ENCODE results near the gene SEPTIN12. TPM values are rescaled to one million over a fixed set of nuclear protein-coding genes. Genes with fewer than 3 reads are reported as not detected.

SEPTIN12 gene
- total and polyA plus RNA-seq, 10 of the 15 experiments (the other 5 are each of a cell fraction or from before 2014, with no cell fraction given) = not detected

DNA sequence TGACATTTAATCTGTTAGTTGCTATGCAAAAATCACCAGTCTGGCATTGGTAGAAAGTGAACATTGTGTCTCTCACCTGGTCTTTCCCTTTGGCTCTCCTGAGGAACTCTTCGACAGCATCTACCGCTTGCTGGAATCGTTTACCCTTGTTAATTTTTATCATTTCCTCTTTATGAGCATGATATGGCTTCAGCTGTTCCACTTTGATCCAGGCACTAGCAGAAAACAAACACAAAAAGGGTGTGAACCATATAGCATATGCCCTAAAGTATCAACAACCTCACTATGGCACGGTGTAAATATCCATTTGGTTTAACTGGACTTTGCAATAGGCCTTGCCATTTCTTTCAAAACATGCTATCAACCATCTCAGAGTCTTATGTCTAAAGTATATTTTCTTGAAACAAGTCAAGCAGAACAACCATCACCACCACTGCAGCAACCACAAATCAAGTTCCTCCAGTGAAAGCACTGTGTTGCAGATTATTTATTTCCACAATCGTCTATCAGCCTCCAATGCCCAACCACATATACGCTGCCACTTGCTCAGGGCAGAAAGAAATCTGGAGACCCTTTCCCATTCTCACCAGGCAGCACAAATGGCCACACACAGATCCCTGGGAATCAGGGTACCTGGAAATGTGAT lies 44.7 kb upstream of the SEPTIN12 start:
- ATAC-seq (no peak), FAIRE-seq (no peak), DNase-seq (ENCODE audit: low read depth, low spot score) (no peak)
- in situ Hi-C loops (cut with MboI) (no loop called here), intact Hi-C loops (cut with micrococcal nuclease; ENCODE audit: unreplicated experiment) (no loop called here)
- Histone ChIP-seq H3K9me3 (replicated peaks; ENCODE audit: control insufficient read depth, insufficient read depth, low read length) (no peaks in the 10 kb centered on the region), H3K36me3 (ENCODE audit: control insufficient read depth in 2 of 2, insufficient read depth in 2 of 2, low read length in 1 of 2) (peaks cover 22 to 40% of the 10 kb centered on the region in 2 experiments), H3K9ac (ENCODE audit: control insufficient read depth, insufficient read depth, low read length) (no peak overlapping the region), H3K4me2 (ENCODE audit: control insufficient read depth, insufficient read depth) (no peak overlapping the region), H2AFZ (ENCODE audit: control insufficient read depth, low read depth, low read length) (no peak overlapping the region), H3K27ac (ENCODE audit: control insufficient read depth, insufficient read depth) (no peak overlapping the region), H3K27me3 (replicated peaks in 1 of 2; ENCODE audit: control insufficient read depth in 2 of 2, insufficient read depth in 2 of 2, low read length in 1 of 2) (no peaks in the 10 kb centered on the region), H3K79me2 (ENCODE audit: control insufficient read depth, insufficient read depth, low read length) (no peaks in the 10 kb centered on the region), H3K4me3 (no peak overlapping the region), H4K20me1 (ENCODE audit: control insufficient read depth, insufficient read depth) (no peaks in the 10 kb centered on the region), H3K4me1 (ENCODE audit: control insufficient read depth, insufficient read depth, low read length) (peaks cover 10% of the 10 kb centered on the region)
- no TSS peak for BruUV-seq (replicated peaks)
- WGBS (ENCODE audit: insufficient coverage, insufficient replicate concordance, low lambda C conversion rate, missing lambda C conversion rate) = 90% methylated on average over 6 of the region's 6 CpGs
- TF ChIP-seq, protein P1, sequence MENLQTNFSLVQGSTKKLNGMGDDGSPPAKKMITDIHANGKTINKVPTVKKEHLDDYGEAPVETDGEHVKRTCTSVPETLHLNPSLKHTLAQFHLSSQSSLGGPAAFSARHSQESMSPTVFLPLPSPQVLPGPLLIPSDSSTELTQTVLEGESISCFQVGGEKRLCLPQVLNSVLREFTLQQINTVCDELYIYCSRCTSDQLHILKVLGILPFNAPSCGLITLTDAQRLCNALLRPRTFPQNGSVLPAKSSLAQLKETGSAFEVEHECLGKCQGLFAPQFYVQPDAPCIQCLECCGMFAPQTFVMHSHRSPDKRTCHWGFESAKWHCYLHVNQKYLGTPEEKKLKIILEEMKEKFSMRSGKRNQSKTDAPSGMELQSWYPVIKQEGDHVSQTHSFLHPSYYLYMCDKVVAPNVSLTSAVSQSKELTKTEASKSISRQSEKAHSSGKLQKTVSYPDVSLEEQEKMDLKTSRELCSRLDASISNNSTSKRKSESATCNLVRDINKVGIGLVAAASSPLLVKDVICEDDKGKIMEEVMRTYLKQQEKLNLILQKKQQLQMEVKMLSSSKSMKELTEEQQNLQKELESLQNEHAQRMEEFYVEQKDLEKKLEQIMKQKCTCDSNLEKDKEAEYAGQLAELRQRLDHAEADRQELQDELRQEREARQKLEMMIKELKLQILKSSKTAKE (IDR thresholded peaks at IDR 0.05; ENCODE audit: low read depth, poor library complexity, severe bottlenecking) = no peak
- TF ChIP-seq SIX5 (IDR thresholded peaks at IDR 0.05; ENCODE audit: low read depth, low read length, severe bottlenecking) (no peak), MXI1 (IDR thresholded peaks at IDR 0.05; ENCODE audit: low read depth, low read length) (no peak), POLR2AphosphoS5 (IDR thresholded peaks at IDR 0.05; ENCODE audit: low read length) (no peak), TCF12 (IDR thresholded peaks at IDR 0.05; ENCODE audit: low read depth, low read length) (no peak), RAD21 (IDR thresholded peaks at IDR 0.05; ENCODE audit: insufficient read depth, low read depth, low read length) (no peak), IKZF2 (IDR thresholded peaks at IDR 0.05) (no peak)
- TF ChIP-seq, protein P2, sequence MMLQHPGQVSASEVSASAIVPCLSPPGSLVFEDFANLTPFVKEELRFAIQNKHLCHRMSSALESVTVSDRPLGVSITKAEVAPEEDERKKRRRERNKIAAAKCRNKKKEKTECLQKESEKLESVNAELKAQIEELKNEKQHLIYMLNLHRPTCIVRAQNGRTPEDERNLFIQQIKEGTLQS (IDR thresholded peaks at IDR 0.05; ENCODE audit: borderline replicate concordance, extremely low read depth, low read depth, low read length) = no peak
- TF ChIP-seq, protein P3, sequence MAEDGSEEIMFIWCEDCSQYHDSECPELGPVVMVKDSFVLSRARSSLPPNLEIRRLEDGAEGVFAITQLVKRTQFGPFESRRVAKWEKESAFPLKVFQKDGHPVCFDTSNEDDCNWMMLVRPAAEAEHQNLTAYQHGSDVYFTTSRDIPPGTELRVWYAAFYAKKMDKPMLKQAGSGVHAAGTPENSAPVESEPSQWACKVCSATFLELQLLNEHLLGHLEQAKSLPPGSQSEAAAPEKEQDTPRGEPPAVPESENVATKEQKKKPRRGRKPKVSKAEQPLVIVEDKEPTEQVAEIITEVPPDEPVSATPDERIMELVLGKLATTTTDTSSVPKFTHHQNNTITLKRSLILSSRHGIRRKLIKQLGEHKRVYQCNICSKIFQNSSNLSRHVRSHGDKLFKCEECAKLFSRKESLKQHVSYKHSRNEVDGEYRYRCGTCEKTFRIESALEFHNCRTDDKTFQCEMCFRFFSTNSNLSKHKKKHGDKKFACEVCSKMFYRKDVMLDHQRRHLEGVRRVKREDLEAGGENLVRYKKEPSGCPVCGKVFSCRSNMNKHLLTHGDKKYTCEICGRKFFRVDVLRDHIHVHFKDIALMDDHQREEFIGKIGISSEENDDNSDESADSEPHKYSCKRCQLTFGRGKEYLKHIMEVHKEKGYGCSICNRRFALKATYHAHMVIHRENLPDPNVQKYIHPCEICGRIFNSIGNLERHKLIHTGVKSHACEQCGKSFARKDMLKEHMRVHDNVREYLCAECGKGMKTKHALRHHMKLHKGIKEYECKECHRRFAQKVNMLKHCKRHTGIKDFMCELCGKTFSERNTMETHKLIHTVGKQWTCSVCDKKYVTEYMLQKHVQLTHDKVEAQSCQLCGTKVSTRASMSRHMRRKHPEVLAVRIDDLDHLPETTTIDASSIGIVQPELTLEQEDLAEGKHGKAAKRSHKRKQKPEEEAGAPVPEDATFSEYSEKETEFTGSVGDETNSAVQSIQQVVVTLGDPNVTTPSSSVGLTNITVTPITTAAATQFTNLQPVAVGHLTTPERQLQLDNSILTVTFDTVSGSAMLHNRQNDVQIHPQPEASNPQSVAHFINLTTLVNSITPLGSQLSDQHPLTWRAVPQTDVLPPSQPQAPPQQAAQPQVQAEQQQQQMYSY (CRISPR knock-in tag; IDR thresholded peaks at IDR 0.05) = no peak
- SMC1A ChIA-PET (ENCODE audit: uncharacterized antibody, unreplicated experiment) = no interaction called here
- POLR2A ChIA-PET = no interaction called here
- RAD21 ChIA-PET (ENCODE audit: unreplicated experiment) = interaction anchor here (0.8 kb wide), 1 partner anchor 98 kb away, joined by 4 read pairs; the partner anchor contains the start of genes ANKS3 and DNAAF8
- CTCF ChIA-PET = no interaction called here
